ENCODE data around the gene POC1A.

Gene POC1A

DNA sequence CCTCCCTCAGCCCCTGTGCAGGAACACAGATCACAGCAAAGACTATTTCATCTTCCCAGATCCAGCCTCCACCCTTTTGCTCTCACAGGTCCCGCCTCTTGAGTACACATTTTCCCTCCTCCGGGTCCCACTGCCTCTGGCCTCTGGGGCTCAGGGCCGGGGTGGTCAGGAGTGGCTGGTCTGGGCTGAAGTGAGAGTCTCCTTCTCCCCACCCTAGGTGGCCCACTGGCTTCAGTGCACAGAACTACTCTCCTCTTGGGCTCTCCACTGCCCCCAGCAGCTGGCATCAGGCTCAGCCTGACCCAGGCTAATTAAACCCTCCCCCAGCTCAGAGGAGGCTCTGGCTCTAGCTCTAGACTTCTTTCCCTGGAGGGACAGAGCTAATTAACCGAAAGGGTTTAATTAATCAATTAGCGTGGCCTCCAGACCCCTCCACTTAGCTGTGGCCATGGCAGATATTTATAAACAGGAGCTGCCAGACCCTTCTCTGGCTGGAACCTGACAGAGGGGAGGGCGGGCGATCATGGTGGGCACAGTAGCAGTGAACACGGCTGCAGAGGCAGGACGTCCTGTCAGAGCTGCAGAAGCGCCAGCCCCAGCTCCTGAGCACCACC, 113.0 kb downstream of the POC1A start:
- no peak overlapping the region for H2AFZ ChIP-seq (ENCODE audit: low read depth, low read length)
- no peak overlapping the region for H3K9ac ChIP-seq (ENCODE audit: low read length)
- no peak overlapping the region for H3K4me3 ChIP-seq (ENCODE audit: low read length)
- no peak overlapping the region for H3K4me2 ChIP-seq (ENCODE audit: low read length)
- H3K27ac ChIP-seq (ENCODE audit: low read length) = no peak overlapping the region
- no peaks in the 10 kb centered on the region for H4K20me1 ChIP-seq (ENCODE audit: insufficient read depth, low read length)
- no peaks in the 10 kb centered on the region for H3K36me3 ChIP-seq (replicated peaks; ENCODE audit: low read depth, low read length)
- H3K79me2 ChIP-seq (ENCODE audit: low read length) = no peaks in the 10 kb centered on the region
- H3K27me3 ChIP-seq (ENCODE audit: low read depth, low read length) = peaks cover 29% of the 10 kb centered on the region
- peaks cover 23% of the 10 kb centered on the region for H3K4me1 ChIP-seq (ENCODE audit: low read length)
- TF ChIP-seq, protein P1, sequence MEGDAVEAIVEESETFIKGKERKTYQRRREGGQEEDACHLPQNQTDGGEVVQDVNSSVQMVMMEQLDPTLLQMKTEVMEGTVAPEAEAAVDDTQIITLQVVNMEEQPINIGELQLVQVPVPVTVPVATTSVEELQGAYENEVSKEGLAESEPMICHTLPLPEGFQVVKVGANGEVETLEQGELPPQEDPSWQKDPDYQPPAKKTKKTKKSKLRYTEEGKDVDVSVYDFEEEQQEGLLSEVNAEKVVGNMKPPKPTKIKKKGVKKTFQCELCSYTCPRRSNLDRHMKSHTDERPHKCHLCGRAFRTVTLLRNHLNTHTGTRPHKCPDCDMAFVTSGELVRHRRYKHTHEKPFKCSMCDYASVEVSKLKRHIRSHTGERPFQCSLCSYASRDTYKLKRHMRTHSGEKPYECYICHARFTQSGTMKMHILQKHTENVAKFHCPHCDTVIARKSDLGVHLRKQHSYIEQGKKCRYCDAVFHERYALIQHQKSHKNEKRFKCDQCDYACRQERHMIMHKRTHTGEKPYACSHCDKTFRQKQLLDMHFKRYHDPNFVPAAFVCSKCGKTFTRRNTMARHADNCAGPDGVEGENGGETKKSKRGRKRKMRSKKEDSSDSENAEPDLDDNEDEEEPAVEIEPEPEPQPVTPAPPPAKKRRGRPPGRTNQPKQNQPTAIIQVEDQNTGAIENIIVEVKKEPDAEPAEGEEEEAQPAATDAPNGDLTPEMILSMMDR (IDR thresholded peaks at IDR 0.05; ENCODE audit: low read depth, low read length) = peak; percentile 43
- no peak for TF ChIP-seq EZH2phosphoT487 (IDR thresholded peaks at IDR 0.05; ENCODE audit: low read depth)
- H3K9me3 ChIP-seq (ENCODE audit: insufficient read depth, low read length) = no peaks in the 10 kb centered on the region

DNA sequence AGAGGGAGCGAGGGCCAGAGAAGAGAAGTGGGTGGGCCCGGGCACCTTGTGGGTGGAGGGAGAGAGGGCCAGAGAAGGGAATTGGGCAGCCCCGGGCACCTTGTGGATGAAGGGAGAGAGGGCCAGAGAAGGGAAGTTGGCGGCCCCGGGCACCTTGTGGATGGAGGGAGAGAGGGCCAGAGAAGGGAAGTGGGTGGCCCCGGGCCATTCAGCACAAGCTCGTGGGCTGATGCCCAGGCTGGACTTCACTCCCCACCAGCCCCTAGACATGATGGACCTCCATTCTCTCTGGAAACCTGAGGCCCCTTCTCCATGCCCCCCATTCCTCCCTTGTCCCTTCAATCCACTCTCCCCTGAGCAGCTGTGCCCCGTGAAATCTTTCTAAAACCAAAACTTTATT, 113.6 kb downstream of the POC1A start:
- Histone ChIP-seq H3K79me2 (ENCODE audit: low read length) (no peaks in the 10 kb centered on the region), H3K9me3 (ENCODE audit: insufficient read depth, low read length) (no peaks in the 10 kb centered on the region), H3K27ac (ENCODE audit: low read length) (no peak overlapping the region), H3K36me3 (replicated peaks; ENCODE audit: low read depth, low read length) (no peaks in the 10 kb centered on the region), H2AFZ (ENCODE audit: low read depth, low read length) (no peak overlapping the region), H3K27me3 (ENCODE audit: low read depth, low read length) (peaks cover 29% of the 10 kb centered on the region), H3K4me1 (ENCODE audit: low read length) (peaks cover 29% of the 10 kb centered on the region), H3K4me3 (ENCODE audit: low read length) (no peak overlapping the region), H3K9ac (ENCODE audit: low read length) (no peak overlapping the region), H3K4me2 (ENCODE audit: low read length) (no peak overlapping the region), H4K20me1 (ENCODE audit: insufficient read depth, low read length) (no peaks in the 10 kb centered on the region)
- TF ChIP-seq EZH2phosphoT487 (IDR thresholded peaks at IDR 0.05; ENCODE audit: low read depth) = no peak
- TF ChIP-seq, protein P1 (IDR thresholded peaks at IDR 0.05; ENCODE audit: low read depth, low read length) = no peak

DNA sequence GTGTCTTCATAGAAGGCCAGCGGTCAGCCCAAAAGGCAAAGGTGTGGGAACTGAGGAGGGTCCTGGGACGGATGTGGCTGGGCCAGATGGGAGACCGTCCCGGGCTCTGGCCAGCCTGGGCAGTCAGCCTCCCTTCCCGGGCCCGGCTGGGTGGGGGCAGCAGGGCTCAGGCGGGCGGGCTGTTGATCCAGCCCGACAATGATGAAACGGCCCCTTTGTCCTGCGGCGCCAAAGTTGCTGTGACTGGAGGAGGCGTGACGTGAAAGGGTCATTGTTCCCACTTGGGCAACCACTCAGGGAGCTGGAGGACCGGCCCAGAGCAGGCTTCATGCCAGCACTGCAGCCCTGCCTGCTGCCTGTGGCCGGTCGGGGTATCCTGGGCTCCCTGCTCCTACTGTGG, 114.4 kb downstream of the POC1A start:
- Histone ChIP-seq H3K9ac (ENCODE audit: low read length) (no peak overlapping the region), H3K4me2 (ENCODE audit: low read length) (no peak overlapping the region)
- TF ChIP-seq EZH2phosphoT487 (IDR thresholded peaks at IDR 0.05; ENCODE audit: low read depth) = no peak
- TF ChIP-seq, protein P1 (IDR thresholded peaks at IDR 0.05; ENCODE audit: low read depth, low read length) = no peak

DNA sequence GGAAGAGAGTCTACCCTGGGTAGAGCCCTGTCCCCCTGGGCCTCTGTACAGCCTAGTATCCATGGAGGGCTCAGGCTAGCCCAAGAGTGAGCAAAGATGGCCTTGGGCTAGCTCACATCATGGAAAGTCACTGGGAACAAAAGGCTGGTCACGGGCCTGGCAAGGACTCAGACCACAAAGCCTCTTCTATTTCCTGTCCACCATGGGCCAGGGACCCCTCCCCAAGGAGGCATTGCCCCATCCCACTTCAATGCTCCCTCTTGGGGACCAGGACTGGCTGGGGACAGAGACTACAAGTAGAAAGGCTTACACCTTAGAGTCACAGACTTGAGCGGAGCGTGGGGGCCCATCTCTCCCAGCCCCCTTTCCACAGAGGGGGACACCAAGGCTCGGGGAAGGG, 114.8 kb downstream of the POC1A start:
- Histone ChIP-seq H3K27me3 (ENCODE audit: low read depth, low read length) (peaks cover 41% of the 10 kb centered on the region), H3K9me3 (ENCODE audit: insufficient read depth, low read length) (no peaks in the 10 kb centered on the region), H3K4me2 (ENCODE audit: low read length) (no peak overlapping the region), H3K9ac (ENCODE audit: low read length) (no peak overlapping the region), H3K27ac (ENCODE audit: low read length) (no peak overlapping the region), H3K4me3 (ENCODE audit: low read length) (no peak overlapping the region), H3K4me1 (ENCODE audit: low read length) (peaks cover 35% of the 10 kb centered on the region), H2AFZ (ENCODE audit: low read depth, low read length) (no peak overlapping the region), H4K20me1 (ENCODE audit: insufficient read depth, low read length) (no peaks in the 10 kb centered on the region), H3K36me3 (replicated peaks; ENCODE audit: low read depth, low read length) (no peaks in the 10 kb centered on the region), H3K79me2 (ENCODE audit: low read length) (no peaks in the 10 kb centered on the region)
- no peak for TF ChIP-seq EZH2phosphoT487 (IDR thresholded peaks at IDR 0.05; ENCODE audit: low read depth)
- TF ChIP-seq, protein P1 (IDR thresholded peaks at IDR 0.05; ENCODE audit: low read depth, low read length) = no peak

More for the DNA sequence above, 114.4 kb downstream of the POC1A start:
- Histone ChIP-seq H3K4me1 (ENCODE audit: low read length) (peaks cover 35% of the 10 kb centered on the region), H3K36me3 (replicated peaks; ENCODE audit: low read depth, low read length) (no peaks in the 10 kb centered on the region), H3K9me3 (ENCODE audit: insufficient read depth, low read length) (no peaks in the 10 kb centered on the region), H4K20me1 (ENCODE audit: insufficient read depth, low read length) (no peaks in the 10 kb centered on the region), H3K4me3 (ENCODE audit: low read length) (no peak overlapping the region), H3K27me3 (ENCODE audit: low read depth, low read length) (peaks cover 37% of the 10 kb centered on the region), H3K27ac (ENCODE audit: low read length) (no peak overlapping the region), H2AFZ (ENCODE audit: low read depth, low read length) (no peak overlapping the region), H3K79me2 (ENCODE audit: low read length) (no peaks in the 10 kb centered on the region)
